IMR-90 (cell line): Measurements from ENCODE around the gene RFPL1. TPM values are rescaled to one million over a fixed set of nuclear protein-coding genes. Genes with fewer than 3 reads are reported as not detected.

Experiments used
- ATAC-seq: fragments of 200-7000 bp; cut with Tn5 transposase; 2 replicates; pipeline ENCODE4 v1.9.1; 2020; ENCODE audit warnings: low read depth, mild to moderate bottlenecking, moderate library complexity
- BruUV-seq: library from RNA; stranded (reverse); fragments of 400-500 nt; replicated peaks from 2 replicates; lab custom pipeline; 2021; lab: Mats Ljungman, UMichigan
- CTCF ChIA-PET: fragments of 300-600 bp; formaldehyde crosslinking; extraction: SDS; loops from one replicate; lab custom pipeline; 2021; ENCODE audit warnings: antibody characterized with exemption; lab: Yijun Ruan, JAX
- POLR2A ChIA-PET: fragments of 300-600 bp; sonication (Branson Sonifier 250); formaldehyde crosslinking; loops from one replicate; lab custom pipeline; 2022; ENCODE audit warnings: antibody characterized with exemption; ENCODE audit not compliant: unreplicated experiment; lab: Charles Lee
- DNase-seq: peaks from one replicate; pipeline ENCODE4 v3.0.0; 2013
- H2AFZ ChIP-seq: replicated peaks from 2 replicates; pipeline ENCODE3; 2013; ENCODE audit warnings: low read length, mild to moderate bottlenecking; ENCODE audit not compliant: poor library complexity
- H2AK5ac ChIP-seq: 2 replicates; pipeline ENCODE4 v1.6.1; 2013; ENCODE audit warnings: low read depth, low read length, inconsistent platforms
- H2AK9ac ChIP-seq: replicated peaks from 2 replicates; pipeline ENCODE3; 2013; ENCODE audit warnings: mild to moderate bottlenecking, low read depth, low read length, moderate library complexity; ENCODE audit not compliant: poor library complexity
- H2BK120ac ChIP-seq: 2 replicates; pipeline ENCODE4 v1.6.1; 2013; ENCODE audit warnings: low read depth, low read length, inconsistent platforms
- H2BK15ac ChIP-seq: 3 replicates; pipeline ENCODE4 v1.6.1; 2013; ENCODE audit warnings: low read depth, low read length, inconsistent platforms
- H2BK20ac ChIP-seq: 2 replicates; pipeline ENCODE4 v1.6.1; 2013; ENCODE audit warnings: low read depth, mild to moderate bottlenecking, inconsistent platforms, low read length, moderate library complexity
- H2BK5ac ChIP-seq: 2 replicates; pipeline ENCODE4 v1.6.1; 2013; ENCODE audit warnings: mild to moderate bottlenecking, low read depth, low read length, inconsistent platforms; ENCODE audit not compliant: poor library complexity, severe bottlenecking
- H3K14ac ChIP-seq: replicated peaks from 2 replicates; pipeline ENCODE4 v1.6.1; 2013; ENCODE audit warnings: low read depth, low read length, inconsistent platforms
- H3K18ac ChIP-seq: 2 replicates; pipeline ENCODE4 v1.6.1; 2013; ENCODE audit warnings: low read depth, low read length, control low read depth
- H3K23ac ChIP-seq: 2 replicates; pipeline ENCODE4 v1.6.1; 2013; ENCODE audit warnings: low read depth, low read length, inconsistent platforms
- H3K27ac ChIP-seq: 2 replicates; pipeline ENCODE4 v1.5.1; 2013; ENCODE audit warnings: mild to moderate bottlenecking, control low read depth, low read length; ENCODE audit not compliant: insufficient read depth
- H3K27me3 ChIP-seq: 2 replicates; pipeline ENCODE4 v1.6.1; 2013; ENCODE audit warnings: low read length; ENCODE audit not compliant: control insufficient read depth, insufficient read depth
- H3K36me3 ChIP-seq: 2 replicates; pipeline ENCODE4 v1.6.1; 2013; ENCODE audit warnings: low read length, mixed read lengths; ENCODE audit not compliant: control insufficient read depth, insufficient read depth
- H3K4ac ChIP-seq: 2 replicates; pipeline ENCODE4 v1.6.1; 2013; ENCODE audit warnings: low read depth, low read length, inconsistent platforms
- H3K4me1 ChIP-seq: 2 replicates; pipeline ENCODE4 v1.6.1; 2013; ENCODE audit warnings: low read length, mixed read lengths; ENCODE audit not compliant: control insufficient read depth, insufficient read depth
- H3K4me2 ChIP-seq: 2 replicates; pipeline ENCODE4 v1.6.1; 2013; ENCODE audit warnings: low read depth, mild to moderate bottlenecking, control low read depth, low read length, moderate library complexity
- H3K4me3 ChIP-seq: 2 replicates; pipeline ENCODE4 v1.5.1; 2013; ENCODE audit warnings: low read depth, mild to moderate bottlenecking, control low read depth, low read length, moderate library complexity; ENCODE audit not compliant: insufficient read depth
- H3K56ac ChIP-seq: 2 replicates; pipeline ENCODE4 v1.6.1; 2013; ENCODE audit warnings: low read length, inconsistent platforms; ENCODE audit not compliant: insufficient read depth; ENCODE audit errors: extremely low read depth
- H3K79me1 ChIP-seq, 2 experiments: 2 replicates each; pipeline ENCODE4 v1.6.1; 2013; ENCODE audit warnings: low read length in 2 of 2, inconsistent platforms in 1 of 2, low read depth in 1 of 2
- H3K9ac ChIP-seq: 2 replicates; pipeline ENCODE4 v1.6.1; 2013; ENCODE audit warnings: low read depth, low read length, control low read depth
- H3K9me1 ChIP-seq: 2 replicates; pipeline ENCODE4 v1.6.1; 2013; ENCODE audit warnings: low read length, inconsistent platforms; ENCODE audit not compliant: insufficient read depth
- H3K9me3 ChIP-seq: 2 replicates; pipeline ENCODE4 v1.6.1; 2013; ENCODE audit warnings: low read length; ENCODE audit not compliant: control insufficient read depth, insufficient read depth
- H4K20me1 ChIP-seq: 2 replicates; pipeline ENCODE4 v1.6.1; 2013; ENCODE audit warnings: low read length, inconsistent platforms; ENCODE audit not compliant: insufficient read depth
- H4K5ac ChIP-seq: 2 replicates; pipeline ENCODE4 v1.6.1; 2013; ENCODE audit warnings: mild to moderate bottlenecking, low read depth, low read length, control low read depth
- H4K8ac ChIP-seq, 2 experiments: 2 replicates each; pipeline ENCODE4 v1.6.1; 2013; ENCODE audit warnings: low read depth in 2 of 2, low read length in 2 of 2, control low read depth in 1 of 2, inconsistent platforms in 1 of 2
- H4K91ac ChIP-seq: 2 replicates; pipeline ENCODE4 v1.6.1; 2013; ENCODE audit warnings: low read depth, low read length, inconsistent platforms; ENCODE audit not compliant: insufficient read depth
- BHLHE40 ChIP-seq: fragments of 150-350 bp; IDR thresholded peaks from 2 replicates; pipeline ENCODE4 v1.6.1; 2016; ENCODE audit warnings: mild to moderate bottlenecking, low read depth, low read length
- NFE2L2 ChIP-seq: fragments of 150-350 bp; IDR thresholded peaks from 2 replicates; pipeline ENCODE4 v1.6.1; 2016; ENCODE audit warnings: low read depth, mild to moderate bottlenecking, low read length
- WGBS, 2 experiments: methylation state at CpG; one replicate each; pipeline versions ENCODE4 v1.1.5 to v1.1.7; 2013; ENCODE audit warnings: missing lambda C conversion rate in 2 of 2; ENCODE audit not compliant: insufficient read length in 1 of 2; ENCODE audit errors: extremely low coverage in 2 of 2; 5-methylcytosine and 5-hydroxymethylcytosine counted together
- dilution Hi-C: fragments of 300-500 bp; cut with HindIII; formaldehyde crosslinking; loops from one replicate; pipeline ENCODE4 v1.14.3; 2018; ENCODE audit warnings: low sequenced_read_pairs; ENCODE audit not compliant: unreplicated experiment
- in situ Hi-C: fragments of 300-500 bp; cut with MboI; formaldehyde crosslinking; loops from 3 replicates; pipeline ENCODE4 v1.14.3; 2019; ENCODE audit warnings: low sequenced_read_pairs, inconsistent platforms, mixed read lengths
- intact Hi-C: fragments of 100-400 bp; cut with micrococcal nuclease; formaldehyde crosslinking; loops from 2 replicates; pipeline ENCODE4 v1.10.0; 2022
- polyA plus RNA-seq, 3 experiments: library from polyadenylated mRNA; depleted of rRNA; stranded (reverse); fragments of >200 nt; gene quantifications; 2 replicates each; pipeline ENCODE4 v1.2.3, GENCODE V29; 2012; ENCODE audit warnings: low replicate concordance in 1 of 3
- total RNA-seq: library from RNA; depleted of rRNA; stranded (reverse); fragments of >200 nt; gene quantifications from 2 replicates; pipeline ENCODE4 v1.2.3, GENCODE V29; 2012

Gene RFPL1
- total and polyA plus RNA-seq, 2 of the 4 experiments (the other 2 are of a cell fraction): not detected

- no peak overlapping the region for H2BK5ac ChIP-seq
- WGBS, 2 experiments: 47% methylated on average over 2 of the region's 9 CpGs; no CpG with 5 or more reads in 1 of the 2 experiments
- no peak for TF ChIP-seq BHLHE40
- TF ChIP-seq NFE2L2: no peak
- H2AFZ ChIP-seq: peak overlapping the region; percentile 41
- no peak overlapping the region for H3K56ac ChIP-seq
- H3K9ac ChIP-seq: no peak overlapping the region
- H3K4ac ChIP-seq: no peak overlapping the region
- H3K27me3 ChIP-seq: no peaks in the 10 kb centered on the region; the same call in 1 of the 2 replicates
- in situ Hi-C loops: no loop called here
- H3K4me2 ChIP-seq: no peak overlapping the region
- H3K36me3 ChIP-seq: no peaks in the 10 kb centered on the region
- no peak overlapping the region for H2AK5ac ChIP-seq
- H2BK120ac ChIP-seq: no peak overlapping the region
- ATAC-seq (no peak), DNase-seq (no peak)
- no peaks in the 10 kb centered on the region for H3K9me1 ChIP-seq
- H4K8ac ChIP-seq: no peak overlapping the region
- H3K18ac ChIP-seq: no peak overlapping the region
- H2BK20ac ChIP-seq: no peak overlapping the region
- H4K91ac ChIP-seq: no peak overlapping the region
- no peaks in the 10 kb centered on the region for H3K4me1 ChIP-seq
- no peaks in the 10 kb centered on the region; the same call in 1 of the 2 replicates for H4K20me1 ChIP-seq
- POLR2A ChIA-PET: no interaction called here
- no TSS peak for BruUV-seq
- H2AK9ac ChIP-seq: no peak overlapping the region
- H4K5ac ChIP-seq: no peak overlapping the region
- H3K27ac ChIP-seq: no peak overlapping the region
- intact Hi-C loops: no loop called here
- CTCF ChIA-PET: no interaction called here
- dilution Hi-C loops: no loop called here
- no peak overlapping the region for H2BK15ac ChIP-seq
- no peak overlapping the region for H3K4me3 ChIP-seq
- no peaks in the 10 kb centered on the region for H3K9me3 ChIP-seq
- H3K23ac ChIP-seq: no peak overlapping the region
- no peaks in the 10 kb centered on the region for H3K79me1 ChIP-seq
- H3K14ac ChIP-seq: no peak overlapping the region
Measured at GRCh38 chr22:29459773-29460172, 21.4 kb downstream of the RFPL1 start.
